IPS DF 4.7 (cell line): Measurements from ENCODE around the gene ODAPH.
A peak's percentile ranks its signal among the peaks of the same experiment; 100 is the strongest.
"Not testable (repeated sequence)": the region's sequence is repeated elsewhere in the genome, so short reads cannot be mapped to it uniquely, and the experiment has no call there.

ENCODE experiments used
- DNase-seq: peaks from one replicate; pipeline ENCODE4 v3.0.0-alpha.2; 2013; ENCODE audit warnings: low spot score; ENCODE audit errors: extremely low read depth

ODAPH gene, protein sequence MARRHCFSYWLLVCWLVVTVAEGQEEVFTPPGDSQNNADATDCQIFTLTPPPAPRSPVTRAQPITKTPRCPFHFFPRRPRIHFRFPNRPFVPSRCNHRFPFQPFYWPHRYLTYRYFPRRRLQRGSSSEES

DNA sequence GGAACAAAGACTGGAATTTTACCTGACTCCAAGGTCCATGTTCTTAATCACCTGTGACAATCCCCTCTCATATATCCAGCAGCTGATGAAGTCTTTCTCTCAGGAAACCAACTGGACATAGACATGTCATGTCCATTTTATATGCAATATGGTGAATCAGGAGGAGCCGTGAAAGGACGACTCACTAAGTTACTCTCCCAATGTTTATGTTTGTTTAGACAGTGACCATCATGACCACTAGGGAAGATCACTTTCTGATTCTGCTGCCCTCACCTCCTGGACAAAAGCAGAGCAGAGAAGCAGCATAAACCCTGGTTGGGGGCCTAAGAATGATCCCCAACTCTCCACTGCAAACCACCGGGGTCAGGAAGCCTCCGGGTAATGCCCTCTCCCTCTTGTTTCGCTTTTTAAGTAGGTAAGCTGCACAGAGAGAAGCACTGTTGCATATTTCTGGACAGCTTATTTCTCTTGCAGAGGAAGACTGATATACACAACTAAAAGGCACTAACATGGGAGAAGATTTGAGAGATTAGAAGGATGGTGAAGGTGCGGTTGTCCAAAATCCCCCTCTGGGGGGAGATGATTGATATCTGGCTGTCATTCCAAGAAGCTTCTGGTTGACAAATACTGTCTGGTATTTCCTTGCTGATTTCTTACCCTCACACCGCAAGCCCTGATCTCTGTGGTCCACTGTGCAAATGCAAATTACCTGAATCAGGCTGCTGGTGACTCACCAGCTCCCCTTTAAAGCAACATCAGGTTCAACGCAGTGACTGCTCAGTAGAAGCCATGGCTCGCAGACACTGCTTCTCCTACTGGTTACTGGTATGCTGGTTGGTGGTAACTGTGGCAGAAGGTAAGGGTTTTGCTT lies at the start of gene ODAPH:
Gene ODAPH (plus strand): TSS at position 773 of the 871 bp plus-strand sequence. CDS start 17 bp downstream, at position 790.
- no peak for DNase-seq

- DNase-seq: not testable (repeated sequence)
Measured at GRCh38 chr4:75509592-75509991, 46.3 kb upstream of the ODAPH start.

DNA sequence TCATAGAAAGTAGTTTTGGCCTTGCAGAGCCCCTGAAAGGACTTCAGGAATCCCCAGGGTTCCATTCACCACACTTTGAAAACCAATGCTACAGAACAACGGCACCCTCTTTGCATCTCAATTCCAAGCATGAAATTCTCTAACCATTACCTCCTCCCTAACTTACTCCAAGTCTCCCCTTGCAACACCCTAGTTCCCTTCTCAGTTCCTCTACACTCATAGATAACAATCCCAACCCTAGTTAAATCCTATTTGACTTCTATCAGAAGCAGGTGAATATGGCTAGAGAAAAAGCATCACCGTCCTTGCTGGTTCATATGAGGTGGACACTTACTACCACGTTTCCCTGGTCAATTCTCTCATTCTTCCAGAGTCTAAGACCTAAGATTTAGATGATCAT lies 44.0 kb upstream of the ODAPH start:
- DNase-seq: no peak

GRCh38 chr4:75512386-75513211 lies 43.3 kb upstream of the ODAPH start:
- no peak for DNase-seq

DNA sequence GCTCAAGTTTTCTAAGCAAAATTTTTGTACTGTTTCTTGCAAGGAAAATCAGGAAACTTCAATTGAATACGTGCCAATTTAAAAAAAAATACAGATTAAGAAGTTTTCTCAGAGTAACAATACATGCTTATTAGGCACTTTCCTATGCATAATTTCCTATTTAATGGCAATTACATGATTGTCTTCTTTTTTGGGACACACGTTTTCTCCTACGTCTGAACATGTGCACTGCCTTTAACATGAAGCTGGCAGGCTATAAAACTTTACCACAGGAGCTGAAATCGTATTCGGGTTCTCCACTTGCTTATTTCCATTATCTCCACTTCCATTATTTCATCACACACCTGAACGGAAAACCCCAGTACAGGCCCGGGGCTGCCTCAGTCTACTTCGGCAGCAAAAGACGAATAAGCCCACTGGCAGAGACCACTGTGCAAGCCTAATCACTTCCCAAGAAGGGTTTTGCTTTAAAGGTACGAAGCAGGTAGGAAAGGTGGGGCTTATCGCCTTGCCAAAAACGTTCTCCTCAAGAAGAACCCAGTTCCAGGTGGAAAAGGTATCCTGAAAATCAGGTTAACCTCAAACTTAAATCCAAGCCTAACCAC lies 42.2 kb upstream of the ODAPH start:
- no peak for DNase-seq

GRCh38 chr4:75514131-75514948 lies 41.5 kb upstream of the ODAPH start, which contains the start of the genes RCHY1 and THAP6:
RCHY1 (minus strand) TSS chr4:75514403; CDS start chr4:75514286, 117 bp downstream.
THAP6 (plus strand) TSS chr4:75514473; CDS start chr4:75515453, 980 bp downstream.
- DNase-seq: peak; percentile 87

- no peak for DNase-seq
Measured at GRCh38 chr4:75514949-75515612, 40.8 kb upstream of the ODAPH start.

- no peak for DNase-seq
Measured at GRCh38 chr4:75516144-75516543, 39.7 kb upstream of the ODAPH start.

DNA sequence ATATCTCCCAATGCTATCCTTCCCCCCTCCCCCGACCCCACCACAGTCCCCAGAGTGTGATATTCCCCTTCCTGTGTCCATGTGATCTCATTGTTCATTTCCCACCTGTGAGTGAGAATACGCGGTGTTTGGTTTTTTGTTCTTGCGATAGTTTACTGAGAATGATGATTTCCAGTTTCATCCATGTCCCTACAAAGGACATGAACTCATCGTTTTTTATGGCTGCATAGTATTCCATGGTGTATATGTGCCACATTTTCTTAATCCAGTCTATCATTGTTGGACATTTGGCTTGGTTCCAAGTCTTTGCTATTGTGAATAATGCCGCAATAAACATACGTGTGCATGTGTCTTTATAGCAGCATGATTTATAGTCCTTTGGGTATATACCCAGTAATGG lies 36.4 kb upstream of the ODAPH start:
- not testable (repeated sequence) for DNase-seq

DNA sequence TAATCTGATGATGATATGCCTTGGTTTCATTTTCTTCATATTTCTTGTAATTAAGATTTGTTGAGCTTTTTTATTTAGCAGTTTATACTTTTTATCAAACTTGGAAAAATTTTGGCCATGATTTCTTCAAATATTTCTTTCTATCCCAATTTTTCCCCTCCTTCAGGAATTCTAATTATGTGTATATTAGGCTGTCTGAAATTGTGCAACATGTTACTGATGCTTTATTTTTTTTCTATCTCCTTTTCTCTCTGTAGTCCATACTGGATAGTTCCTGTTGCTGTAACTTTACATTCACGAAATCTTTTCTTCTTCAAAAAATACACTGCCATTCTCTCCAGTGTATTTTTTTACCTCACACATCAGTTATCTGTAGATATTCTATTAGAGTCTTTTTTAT lies 30.8 kb upstream of the ODAPH start:
- no peak for DNase-seq

DNA sequence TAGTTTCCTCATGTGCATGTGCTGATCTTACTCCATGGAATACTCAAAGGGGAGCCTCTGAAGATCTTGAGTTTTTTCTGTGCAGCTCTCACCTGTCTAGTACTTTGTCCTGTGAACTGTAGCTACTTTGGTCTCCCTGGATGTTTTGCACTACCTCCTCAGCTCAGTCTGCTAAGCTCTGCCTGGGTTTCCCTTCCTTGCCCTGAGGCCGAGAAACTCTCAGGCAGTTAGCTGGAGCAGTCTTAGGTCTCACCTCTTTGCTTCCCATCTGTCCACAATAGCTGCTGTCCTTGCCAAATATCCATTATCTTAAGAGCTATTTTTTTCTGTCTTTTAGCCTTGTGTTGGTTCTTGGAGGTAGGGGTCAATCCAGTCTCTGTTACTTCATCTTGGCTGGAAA lies 30.0 kb upstream of the ODAPH start:
- no peak for DNase-seq

DNA sequence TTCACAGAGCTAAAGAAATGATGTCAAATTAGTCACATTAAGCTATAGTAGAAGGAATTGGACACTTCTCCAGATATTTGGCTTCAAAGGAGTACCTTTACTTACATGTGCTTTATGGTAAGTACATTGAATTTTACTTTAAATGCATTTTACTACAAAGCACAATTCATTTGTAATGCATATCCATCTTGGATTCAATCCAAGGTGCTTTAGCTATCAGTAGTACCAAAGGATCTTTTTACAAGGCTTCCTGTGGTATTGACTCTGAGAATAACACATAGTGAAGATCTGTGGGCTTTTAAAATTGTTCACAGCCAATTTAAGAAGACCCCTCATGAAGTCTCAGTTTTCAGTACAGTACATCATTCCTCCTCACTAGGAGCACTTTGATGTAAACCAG lies 28.4 kb upstream of the ODAPH start:
- no peak for DNase-seq

DNA sequence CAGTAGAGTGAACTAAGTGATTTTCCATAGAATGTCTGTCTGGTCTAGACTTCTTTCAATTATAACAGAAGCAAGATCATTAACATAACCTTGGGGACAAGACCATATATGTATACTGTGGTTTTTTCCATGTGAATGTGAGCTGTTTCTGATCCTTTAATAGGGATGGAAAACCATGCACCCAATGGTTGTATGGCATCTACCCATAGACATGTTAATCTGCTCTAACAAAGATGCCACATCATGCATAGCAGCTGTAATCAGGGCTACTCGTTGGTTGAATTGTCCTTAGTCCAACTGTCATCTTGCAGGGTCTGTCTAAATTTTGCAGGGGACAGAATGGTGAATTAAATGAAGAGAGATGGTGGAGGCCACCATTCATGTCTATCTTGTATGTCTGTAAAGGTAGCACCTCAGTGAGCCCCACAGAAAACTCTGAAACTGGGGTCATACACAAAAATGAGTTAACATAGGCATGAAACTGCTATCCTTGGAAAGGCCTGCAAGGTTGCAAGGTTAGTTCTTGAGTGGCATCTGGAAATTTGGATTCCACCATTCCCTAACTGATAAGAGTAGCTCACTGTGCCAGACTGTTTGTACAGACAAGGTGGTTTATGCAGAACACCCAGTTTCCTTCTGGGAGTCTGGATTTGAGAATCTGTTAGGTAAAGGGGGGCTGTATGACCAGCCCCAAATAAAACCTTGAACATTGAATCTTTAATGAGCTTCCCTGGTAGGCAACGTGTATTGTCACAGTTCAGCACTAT lies 25.1 kb upstream of the ODAPH start:
- no peak for DNase-seq

GRCh38 chr4:75531536-75532143 lies 24.2 kb upstream of the ODAPH start:
- not testable (repeated sequence) for DNase-seq

- DNase-seq: not testable (repeated sequence)
Measured at GRCh38 chr4:75533339-75533887, 22.5 kb upstream of the ODAPH start.

- not testable (repeated sequence) for DNase-seq
Measured at GRCh38 chr4:75533926-75534325, 21.9 kb upstream of the ODAPH start.

GRCh38 chr4:75537308-75537707 lies 18.6 kb upstream of the ODAPH start:
- DNase-seq: not testable (repeated sequence)

- no peak for DNase-seq
Measured at GRCh38 chr4:75542824-75543223, 13.0 kb upstream of the ODAPH start.
